Transverse colon (tissue), 4 donors: Measurements from ENCODE around the gene GLYR1. TPM values are rescaled to one million over a fixed set of nuclear protein-coding genes. Genes with fewer than 3 reads are reported as not detected.

Experiments
- DNase-seq: peaks from one replicate; pipeline ENCODE4 v3.0.0-alpha.2; 2019
- H3K27ac ChIP-seq, 4 donors: fragments of 200-600 bp; sonication (generic); 2 replicates each; pipeline ENCODE4 v1.5.1; 2016 to 2018; ENCODE audit warnings: inconsistent platforms in 4 of 4
- H3K27me3 ChIP-seq: fragments of 200-600 bp; sonication (generic); 2 replicates; pipeline ENCODE4 v1.5.1; 2017; ENCODE audit warnings: inconsistent platforms
- H3K36me3 ChIP-seq, 4 donors: fragments of 200-600 bp; sonication (generic); 2 replicates each; pipeline ENCODE4 v1.5.1; 2017 to 2019; ENCODE audit warnings: inconsistent platforms in 4 of 4
- H3K4me1 ChIP-seq, 4 donors: fragments of 200-600 bp; sonication (generic); 2 replicates each; pipeline ENCODE4 v1.5.1; 2017 to 2020; ENCODE audit warnings: inconsistent platforms in 4 of 4
- H3K4me3 ChIP-seq, 4 donors: fragments of 200-600 bp; sonication (generic); 1 replicate in 1 of 4; 2 replicates in 3 of 4; pipeline versions ENCODE4 v1.5.1 to v1.6.1; 2017 to 2019; ENCODE audit warnings: inconsistent platforms in 4 of 4
- H3K9me3 ChIP-seq, 2 donors: fragments of 200-600 bp; sonication (generic); 2 replicates each; pipeline ENCODE4 v1.5.1; 2017 to 2019; ENCODE audit warnings: inconsistent platforms in 2 of 2
- EP300 ChIP-seq: sonication (generic); formaldehyde crosslinking; IDR thresholded peaks from one replicate; pipeline ENCODE4 v1.6.1; 2017; ENCODE audit warnings: antibody characterized with exemption, low read depth
- POLR2A ChIP-seq: fragments of 450-650 bp; IDR thresholded peaks from one replicate; pipeline ENCODE4 v1.6.1; 2016; ENCODE audit warnings: antibody characterized with exemption, mild to moderate bottlenecking, moderate library complexity
- POLR2AphosphoS5 ChIP-seq, 3 donors: sonication (generic); formaldehyde crosslinking; IDR thresholded peaks; one replicate each; pipeline ENCODE4 v1.6.1; 2016; ENCODE audit warnings: antibody characterized with exemption in 3 of 3
- WGBS, 2 donors: methylation state at CpG; one replicate each; pipeline ENCODE4 v1.1.5; 2018; ENCODE audit warnings: low coverage in 1 of 2; 5-methylcytosine and 5-hydroxymethylcytosine counted together
- in situ Hi-C, 4 donors: fragments of 200-750 bp; cut with MboI; loops; one replicate each; pipeline versions ENCODE4 v1.15.0 to v1.15.1; 2017; ENCODE audit warnings: low sequenced_read_pairs in 3 of 4, low pct_ligation_motif_present in 1 of 4, low pct_unique_long_range_greater_than_20kb in 1 of 4
- intact Hi-C: fragments of 100-400 bp; cut with DNase I; formaldehyde crosslinking; loops from one replicate; pipeline ENCODE4 v1.15.1; 2023; ENCODE audit warnings: low total_unique reads
- total RNA-seq, 4 donors: library from RNA; depleted of rRNA; stranded (reverse); fragments of >200 nt; gene quantifications; one replicate each; pipeline ENCODE4 v1.1.0, GENCODE V29; 2016
- TF ChIP-seq, protein P1 (sequence below), 5 experiments: fragments of 200-600 bp in 3 of 5; fragments of 450-650 bp in 2 of 5; sonication (generic) in 3 of 5; IDR thresholded peaks; 1 replicate in 2 of 5; 2 replicates in 3 of 5; pipeline ENCODE4 v1.5.1; 2016 to 2017; ENCODE audit warnings: antibody characterized with exemption in 5 of 5, inconsistent platforms in 3 of 5, mild to moderate bottlenecking in 2 of 5, moderate library complexity in 1 of 5

GLYR1 gene
- total RNA-seq, 4 donors from 2014 or later: 50.2 to 88.4 (median 74.0) TPM

GRCh38 chr16:4870138-4870671 is 23.1 kb upstream of the GLYR1 start:
- no peak overlapping the region for H3K27ac ChIP-seq
- H3K36me3 ChIP-seq: peaks cover 0 to 48% (median 20%) of the 10 kb centered on the region in 4 donors
- TF ChIP-seq POLR2A (no peak), POLR2AphosphoS5 (IDR thresholded peaks at IDR 0.05) (no peak), EP300 (no peak)
- TF ChIP-seq, protein P1, sequence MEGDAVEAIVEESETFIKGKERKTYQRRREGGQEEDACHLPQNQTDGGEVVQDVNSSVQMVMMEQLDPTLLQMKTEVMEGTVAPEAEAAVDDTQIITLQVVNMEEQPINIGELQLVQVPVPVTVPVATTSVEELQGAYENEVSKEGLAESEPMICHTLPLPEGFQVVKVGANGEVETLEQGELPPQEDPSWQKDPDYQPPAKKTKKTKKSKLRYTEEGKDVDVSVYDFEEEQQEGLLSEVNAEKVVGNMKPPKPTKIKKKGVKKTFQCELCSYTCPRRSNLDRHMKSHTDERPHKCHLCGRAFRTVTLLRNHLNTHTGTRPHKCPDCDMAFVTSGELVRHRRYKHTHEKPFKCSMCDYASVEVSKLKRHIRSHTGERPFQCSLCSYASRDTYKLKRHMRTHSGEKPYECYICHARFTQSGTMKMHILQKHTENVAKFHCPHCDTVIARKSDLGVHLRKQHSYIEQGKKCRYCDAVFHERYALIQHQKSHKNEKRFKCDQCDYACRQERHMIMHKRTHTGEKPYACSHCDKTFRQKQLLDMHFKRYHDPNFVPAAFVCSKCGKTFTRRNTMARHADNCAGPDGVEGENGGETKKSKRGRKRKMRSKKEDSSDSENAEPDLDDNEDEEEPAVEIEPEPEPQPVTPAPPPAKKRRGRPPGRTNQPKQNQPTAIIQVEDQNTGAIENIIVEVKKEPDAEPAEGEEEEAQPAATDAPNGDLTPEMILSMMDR (IDR thresholded peaks at IDR 0.05): no peak
- in situ Hi-C loops (no loop called here), intact Hi-C loops (no loop called here)
- H3K4me3 ChIP-seq: no peak overlapping the region
- H3K4me1 ChIP-seq: no peaks in the 10 kb centered on the region
- no peak for DNase-seq
- H3K27me3 ChIP-seq: no peaks in the 10 kb centered on the region
- no peaks in the 10 kb centered on the region for H3K9me3 ChIP-seq
- WGBS, 2 donors: 91% methylated on average over 21 of the region's 21 CpGs; no CpG with 5 or more reads in 1 of the 2 donors

DNA sequence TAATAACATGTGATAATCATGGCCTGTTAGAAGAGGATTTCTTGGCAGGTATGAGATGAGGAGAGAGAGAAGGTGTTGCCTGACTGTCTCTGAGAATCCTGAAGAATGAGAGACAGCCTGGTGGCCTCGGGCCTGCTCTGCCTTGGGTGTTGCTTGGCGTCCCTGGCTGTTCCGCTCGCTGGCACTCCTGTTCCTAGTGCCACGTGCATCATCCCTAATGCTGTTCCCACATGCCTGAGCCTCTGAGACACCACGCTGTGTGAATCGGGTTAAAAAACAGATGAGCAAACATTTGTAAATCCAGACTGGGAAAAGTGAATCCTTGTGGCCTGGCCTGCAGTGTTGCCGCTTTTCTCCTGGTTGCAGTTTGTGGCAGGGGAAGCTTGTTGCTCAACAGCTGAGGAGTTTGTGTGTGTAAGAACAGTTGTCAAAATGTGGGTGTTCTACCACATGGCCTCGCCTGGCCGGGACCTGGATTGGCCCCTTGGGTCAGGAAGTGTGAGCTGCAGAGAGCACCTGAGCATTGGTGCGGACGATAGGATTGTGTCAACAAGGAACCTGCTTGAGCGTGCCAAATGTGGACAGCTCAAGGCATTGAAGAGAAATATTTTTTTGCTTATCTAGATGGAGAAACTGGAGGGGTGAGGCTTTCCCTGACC is 22.2 kb upstream of the GLYR1 start:
- intact Hi-C loops: no loop called here
- Histone ChIP-seq H3K27me3 (no peaks in the 10 kb centered on the region), H3K9me3 (no peaks in the 10 kb centered on the region), H3K4me1 (no peaks in the 10 kb centered on the region), H3K27ac (no peak overlapping the region), H3K36me3 (peaks cover 0 to 38% (median 13%) of the 10 kb centered on the region in 4 donors), H3K4me3 (no peak overlapping the region)
- TF ChIP-seq, protein P1 (IDR thresholded peaks at IDR 0.05): no peak
- TF ChIP-seq POLR2A (no peak), POLR2AphosphoS5 (IDR thresholded peaks at IDR 0.05) (no peak), EP300 (no peak)
- DNase-seq: no peak
- 75 to 91% methylated on average over 4 to 13 of the region's 13 CpGs for WGBS, 2 donors
- in situ Hi-C loops: no loop called here

DNA sequence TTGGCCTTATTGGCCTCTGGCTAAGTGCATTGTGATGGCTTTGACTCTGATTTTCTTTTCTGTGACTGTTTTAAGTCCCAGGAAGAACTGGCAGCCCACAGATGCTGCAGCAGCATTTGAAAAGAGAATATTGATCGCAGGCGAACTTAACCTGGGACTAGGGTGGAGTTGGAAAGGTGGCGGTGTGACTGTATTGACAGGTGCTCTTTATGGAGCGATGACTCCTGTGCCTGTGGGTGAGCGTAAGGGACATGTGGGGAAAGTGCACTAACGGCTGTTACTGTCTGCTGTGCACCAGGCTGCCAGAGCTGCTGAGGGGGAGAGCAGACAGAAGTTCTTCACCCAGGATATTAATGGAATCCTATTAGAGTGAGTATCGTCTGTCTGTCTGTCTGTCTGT is 21.4 kb upstream of the GLYR1 start:
- 80 to 86% methylated on average over 1 to 7 of the region's 7 CpGs for WGBS, 2 donors
- Histone ChIP-seq H3K27ac (no peak overlapping the region), H3K27me3 (no peaks in the 10 kb centered on the region), H3K4me1 (no peaks in the 10 kb centered on the region), H3K9me3 (no peaks in the 10 kb centered on the region), H3K4me3 (no peak overlapping the region), H3K36me3 (peaks cover 0 to 34% (median 10%) of the 10 kb centered on the region in 4 donors)
- in situ Hi-C loops: no loop called here
- TF ChIP-seq POLR2A (no peak), EP300 (no peak), POLR2AphosphoS5 (IDR thresholded peaks at IDR 0.05) (no peak)
- TF ChIP-seq, protein P1 (IDR thresholded peaks at IDR 0.05): no peak
- intact Hi-C loops: no loop called here
- no peak for DNase-seq

DNA sequence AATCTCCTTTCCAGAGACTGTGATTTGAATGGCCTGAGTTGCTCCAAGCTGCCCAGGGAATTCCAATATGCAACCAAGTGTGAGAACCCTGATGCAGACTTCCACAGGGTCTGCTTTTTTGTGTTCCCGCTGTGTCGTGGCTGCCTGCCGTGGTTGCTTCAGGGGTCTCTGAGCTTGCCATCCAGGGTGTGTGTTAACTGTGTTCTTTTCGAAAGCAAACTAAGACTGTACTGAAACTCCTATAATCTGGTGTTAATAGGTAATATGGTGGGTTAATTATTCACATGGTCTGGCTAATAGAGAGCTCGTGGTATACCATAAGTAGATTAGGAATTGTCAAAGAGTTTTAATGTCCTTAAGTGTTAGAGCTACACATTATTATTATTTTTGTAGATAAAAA is 20.9 kb upstream of the GLYR1 start:
- Histone ChIP-seq H3K27me3 (no peaks in the 10 kb centered on the region), H3K4me3 (no peak overlapping the region), H3K4me1 (no peaks in the 10 kb centered on the region), H3K36me3 (peaks cover 0 to 28% (median 7%) of the 10 kb centered on the region in 4 donors), H3K27ac (no peak overlapping the region), H3K9me3 (no peaks in the 10 kb centered on the region)
- TF ChIP-seq EP300: no peak
- TF ChIP-seq, protein P1 (IDR thresholded peaks at IDR 0.05): no peak
- TF ChIP-seq POLR2A: no peak
- intact Hi-C loops: no loop called here
- DNase-seq: no peak
- 92 to 94% methylated on average over 3 to 5 of the region's 5 CpGs for WGBS, 2 donors
- in situ Hi-C loops: no loop called here
